ENCODE data around the gene NFATC1. TPM values are rescaled to one million over a fixed set of nuclear protein-coding genes. Genes with fewer than 3 reads are reported as not detected.

The NFATC1 gene
- total and polyA plus RNA-seq, 7 experiments from 2014 or later, result 27.1 to 87.2 (median 53.4) TPM

DNA sequence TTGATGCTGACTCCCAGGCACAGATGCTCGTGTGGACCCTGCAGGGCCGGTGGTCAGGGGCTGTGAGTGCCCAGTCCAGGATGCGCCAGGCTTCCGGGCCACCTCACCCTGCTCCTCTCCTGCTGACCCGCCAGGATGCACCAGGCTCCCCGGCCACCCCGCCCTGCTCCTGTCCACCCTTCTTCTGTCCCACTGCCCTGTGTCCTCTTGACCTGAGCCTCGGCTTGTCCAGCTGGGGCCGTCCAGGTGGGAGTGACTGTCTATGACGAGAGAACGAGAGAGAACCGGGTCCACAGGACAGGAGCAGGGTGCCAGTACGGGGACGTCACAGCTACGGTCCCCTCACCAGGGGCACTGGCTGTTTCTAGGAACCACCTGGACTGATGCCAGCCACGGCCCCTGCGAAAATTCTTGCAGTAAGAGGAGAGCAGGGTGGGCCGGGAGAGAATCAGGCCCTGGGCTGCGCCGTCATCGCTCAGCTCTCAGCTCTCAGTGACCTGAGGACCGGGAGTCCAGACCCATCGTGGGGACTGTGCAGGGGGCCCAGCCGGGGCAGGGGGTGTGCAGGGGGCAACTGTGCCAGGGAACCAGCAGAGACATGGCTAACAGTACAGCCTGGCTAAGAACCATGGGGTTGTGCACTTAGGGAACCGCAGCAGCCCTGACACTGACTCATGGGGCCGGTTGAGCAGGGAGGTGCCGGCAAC is 12.9 kb upstream of the NFATC1 start:
- H3K4me1 Mint-ChIP-seq, result peaks cover 4 to 19% (median 13%) of the 10 kb centered on the region in 7 donors
- intact Hi-C loops (cut with micrococcal nuclease), result no loop called here
- peaks cover 6 to 7% of the 10 kb centered on the region in 2 donors for H3K4me1 ChIP-seq (ENCODE audit: control insufficient read depth in 2 of 2, insufficient read depth in 2 of 2, low read length in 2 of 2)
- H3K4me3 ChIP-seq (ENCODE audit: low read length), result no peak overlapping the region
- peaks cover 0 to 9% (median 1%) of the 10 kb centered on the region in 5 donors for H3K36me3 Mint-ChIP-seq
- peaks cover 0 to 7% (median 0%) of the 10 kb centered on the region in 5 donors for H3K27me3 Mint-ChIP-seq
- DNase-seq, result no peak
- H3K27ac ChIP-seq (ENCODE audit: low read depth, low read length), result no peak overlapping the region
- H3K36me3 ChIP-seq (ENCODE audit: control insufficient read depth in 2 of 3, insufficient read depth in 3 of 3, low read length in 3 of 3), result peaks cover 0 to 10% (median 0%) of the 10 kb centered on the region in 3 experiments
- no peak overlapping the region for H3K4me3 Mint-ChIP-seq
- no peak overlapping the region for H3K27ac Mint-ChIP-seq
- POLR2A ChIA-PET, result no interaction called here
- no peak for ATAC-seq
- no peaks in the 10 kb centered on the region for H3K9me3 ChIP-seq (ENCODE audit: control insufficient read depth in 2 of 3, low read length in 3 of 3)
- CTCF ChIA-PET, result interaction anchor here (1.0 to 5.6 kb wide), 5 partner anchors 20 to 262 kb away, joined by 3 to 60 read pairs (median 5); no protein-coding TSS in a partner anchor
- H3K9me3 Mint-ChIP-seq, result peaks cover 0 to 1% (median 0%) of the 10 kb centered on the region in 11 donors
- H3K27me3 ChIP-seq (ENCODE audit: control insufficient read depth in 2 of 2, insufficient read depth in 2 of 2, low read length in 2 of 2), result no peaks in the 10 kb centered on the region

DNA sequence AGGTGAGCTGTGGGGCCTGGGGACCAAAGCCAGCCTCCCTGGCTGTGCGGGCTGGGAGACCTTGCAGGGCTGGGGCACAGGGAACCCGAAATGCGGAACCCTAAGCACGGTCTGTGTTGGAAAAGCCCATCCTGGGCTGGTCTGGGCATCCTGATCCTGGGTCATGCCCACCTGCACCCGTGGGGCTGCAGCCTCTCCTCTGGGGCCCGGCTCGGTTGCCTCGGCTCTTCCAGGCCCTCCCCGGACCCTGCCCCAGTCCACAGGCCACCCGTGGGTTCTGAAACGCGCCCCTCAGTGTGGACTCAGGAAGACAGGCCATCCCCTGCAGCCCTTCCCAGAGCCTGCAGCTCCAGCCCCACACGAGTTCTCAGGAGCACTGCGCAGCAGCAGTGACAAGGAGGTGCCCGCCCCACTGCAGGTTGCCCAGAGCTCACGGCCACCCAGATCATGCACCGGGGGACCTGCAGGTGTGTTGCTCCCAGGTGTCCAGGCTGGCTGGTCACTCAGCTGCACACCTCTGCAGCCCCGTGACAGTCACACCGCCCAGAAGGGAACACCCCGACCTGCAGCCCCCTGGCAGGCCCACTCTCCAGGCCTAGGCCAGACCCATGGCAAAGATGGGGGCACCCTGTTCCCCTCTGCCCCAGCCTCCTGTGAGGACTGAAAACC is 12.2 kb upstream of the NFATC1 start:
- ATAC-seq (no peak), DNase-seq (no peak)
- H3K4me3 Mint-ChIP-seq, result no peak overlapping the region
- H3K27me3 ChIP-seq (ENCODE audit: control insufficient read depth in 2 of 2, insufficient read depth in 2 of 2, low read length in 2 of 2), result no peaks in the 10 kb centered on the region
- H3K4me3 ChIP-seq (ENCODE audit: low read length), result no peak overlapping the region
- H3K9me3 ChIP-seq (ENCODE audit: control insufficient read depth in 2 of 3, low read length in 3 of 3), result no peaks in the 10 kb centered on the region
- H3K27me3 Mint-ChIP-seq, result peaks cover 0 to 9% (median 0%) of the 10 kb centered on the region in 5 donors
- ChIA-PET POLR2A (no interaction called here), CTCF (interaction anchor here (1.3 to 1.5 kb wide), 2 partner anchors 140 to 146 kb away, joined by 4 to 5 read pairs; no protein-coding TSS in a partner anchor)
- H3K27ac Mint-ChIP-seq, result peak overlapping the region in 1 of 9 donors; percentile 41
- H3K27ac ChIP-seq (ENCODE audit: low read depth, low read length), result no peak overlapping the region
- H3K9me3 Mint-ChIP-seq, result peaks cover 0 to 1% (median 0%) of the 10 kb centered on the region in 11 donors
- H3K36me3 Mint-ChIP-seq, result peaks cover 0 to 3% (median 0%) of the 10 kb centered on the region in 5 donors
- intact Hi-C loops (cut with micrococcal nuclease), result no loop called here
- peaks cover 6 to 26% (median 19%) of the 10 kb centered on the region in 7 donors for H3K4me1 Mint-ChIP-seq
- peaks cover 0 to 5% (median 0%) of the 10 kb centered on the region in 3 experiments for H3K36me3 ChIP-seq (ENCODE audit: control insufficient read depth in 2 of 3, insufficient read depth in 3 of 3, low read length in 3 of 3)
- H3K4me1 ChIP-seq (ENCODE audit: control insufficient read depth in 2 of 2, insufficient read depth in 2 of 2, low read length in 2 of 2), result peaks cover 7 to 12% of the 10 kb centered on the region in 2 donors

DNA sequence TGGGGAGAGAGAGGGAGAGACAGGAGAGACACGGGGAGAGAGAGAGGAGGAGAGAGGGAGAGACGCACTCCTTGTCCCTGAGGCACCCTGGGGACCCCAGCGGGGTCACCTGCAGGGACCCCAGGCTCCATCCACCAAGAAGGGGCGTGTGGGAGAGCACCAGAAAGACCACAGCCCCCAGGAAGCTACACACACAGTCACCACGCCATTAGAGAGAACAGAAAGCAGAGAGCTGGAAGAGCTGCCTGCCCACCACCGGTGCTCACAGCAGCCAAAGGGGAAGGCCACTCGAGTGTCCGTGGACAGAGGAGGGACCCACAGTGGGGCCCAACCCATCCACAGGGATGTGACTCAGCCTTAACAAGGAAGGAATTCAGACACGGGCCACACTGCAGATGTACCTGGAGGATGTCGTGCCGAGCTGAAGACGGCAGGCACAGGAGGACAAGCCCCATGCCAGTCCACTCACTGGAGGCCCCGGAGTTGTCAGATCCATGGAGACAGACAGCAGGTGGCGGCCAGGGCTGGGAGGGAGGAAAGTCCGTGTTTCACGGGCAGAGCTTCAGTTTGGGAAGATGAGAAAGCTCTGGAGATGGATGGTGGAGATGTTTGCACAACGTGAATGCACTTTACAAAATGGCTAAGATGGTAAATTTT is 11.5 kb upstream of the NFATC1 start:
- POLR2A ChIA-PET, result no interaction called here
- Histone ChIP-seq H3K27ac (ENCODE audit: low read depth, low read length) (no peak overlapping the region), H3K4me1 (ENCODE audit: control insufficient read depth in 2 of 2, insufficient read depth in 2 of 2, low read length in 2 of 2) (peaks cover 2 to 10% of the 10 kb centered on the region in 2 donors), H3K9me3 (ENCODE audit: control insufficient read depth in 2 of 3, low read length in 3 of 3) (no peaks in the 10 kb centered on the region), H3K27me3 (ENCODE audit: control insufficient read depth in 2 of 2, insufficient read depth in 2 of 2, low read length in 2 of 2) (no peaks in the 10 kb centered on the region), H3K36me3 (ENCODE audit: control insufficient read depth in 2 of 3, insufficient read depth in 3 of 3, low read length in 3 of 3) (peaks cover 0 to 5% (median 0%) of the 10 kb centered on the region in 3 experiments), H3K4me3 (ENCODE audit: low read length) (no peak overlapping the region)
- intact Hi-C loops (cut with micrococcal nuclease), result no loop called here
- H3K36me3 Mint-ChIP-seq, result no peaks in the 10 kb centered on the region
- H3K4me3 Mint-ChIP-seq, result peak overlapping the region in 1 of 10 donors; percentile 36
- H3K9me3 Mint-ChIP-seq, result peaks cover 0 to 1% (median 0%) of the 10 kb centered on the region in 11 donors
- no peak for ATAC-seq
- peaks cover 0 to 15% (median 0%) of the 10 kb centered on the region in 5 donors for H3K27me3 Mint-ChIP-seq
- CTCF ChIA-PET, result interaction anchor here (1.3 to 1.5 kb wide), 2 partner anchors 139 to 145 kb away, joined by 4 to 5 read pairs; no protein-coding TSS in a partner anchor
- peak overlapping the region in 2 of 9 donors; percentile 67 to 88 for H3K27ac Mint-ChIP-seq
- H3K4me1 Mint-ChIP-seq, result peaks cover 2 to 28% (median 16%) of the 10 kb centered on the region in 7 donors
- DNase-seq, result no peak

DNA sequence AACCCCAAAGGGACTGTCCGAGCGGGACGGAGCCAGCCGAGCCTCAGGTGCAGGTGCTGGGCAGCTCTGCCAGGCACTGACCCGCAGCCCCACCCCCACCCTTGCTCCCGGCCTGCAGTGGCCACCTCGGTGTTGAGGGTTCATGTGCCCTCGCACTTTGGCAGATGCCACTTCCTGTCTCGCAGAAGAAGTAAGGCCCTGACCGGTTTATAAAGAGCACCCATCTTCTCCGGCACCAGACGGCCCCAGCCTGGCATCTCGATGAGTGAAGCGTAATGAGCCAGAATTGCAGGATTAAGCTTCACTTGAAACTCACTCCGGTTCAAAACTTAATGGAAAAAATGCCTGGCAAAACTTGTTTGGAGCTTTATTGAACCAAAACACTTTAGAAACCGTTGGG is 10.9 kb upstream of the NFATC1 start:
- Mint-ChIP-seq H3K4me3 (no peak overlapping the region), H3K36me3 (no peaks in the 10 kb centered on the region), H3K4me1 (peaks cover 2 to 27% (median 13%) of the 10 kb centered on the region in 7 donors), H3K27ac (no peak overlapping the region), H3K9me3 (peaks cover 0 to 1% (median 0%) of the 10 kb centered on the region in 11 donors), H3K27me3 (peaks cover 0 to 20% (median 0%) of the 10 kb centered on the region in 5 donors)
- ChIA-PET CTCF (interaction anchor here (1.3 kb wide), 1 partner anchor 145 kb away, joined by 5 read pairs; no protein-coding TSS in a partner anchor), POLR2A (interaction anchor here (0.7 kb wide), 1 partner anchor 76 kb away, joined by 3 read pairs; no protein-coding TSS in a partner anchor)
- no peak overlapping the region for H3K4me3 ChIP-seq (ENCODE audit: low read length)
- no peaks in the 10 kb centered on the region for H3K27me3 ChIP-seq (ENCODE audit: control insufficient read depth in 2 of 2, insufficient read depth in 2 of 2, low read length in 2 of 2)
- H3K9me3 ChIP-seq (ENCODE audit: control insufficient read depth in 2 of 3, low read length in 3 of 3), result no peaks in the 10 kb centered on the region
- peaks cover 0 to 2% (median 0%) of the 10 kb centered on the region in 3 experiments for H3K36me3 ChIP-seq (ENCODE audit: control insufficient read depth in 2 of 3, insufficient read depth in 3 of 3, low read length in 3 of 3)
- intact Hi-C loops (cut with micrococcal nuclease), result no loop called here
- DNase-seq, result no peak
- ATAC-seq, result no peak
- H3K4me1 ChIP-seq (ENCODE audit: control insufficient read depth in 2 of 2, insufficient read depth in 2 of 2, low read length in 2 of 2), result peaks cover 0 to 7% of the 10 kb centered on the region in 2 donors
- no peak overlapping the region for H3K27ac ChIP-seq (ENCODE audit: low read depth, low read length)

DNA sequence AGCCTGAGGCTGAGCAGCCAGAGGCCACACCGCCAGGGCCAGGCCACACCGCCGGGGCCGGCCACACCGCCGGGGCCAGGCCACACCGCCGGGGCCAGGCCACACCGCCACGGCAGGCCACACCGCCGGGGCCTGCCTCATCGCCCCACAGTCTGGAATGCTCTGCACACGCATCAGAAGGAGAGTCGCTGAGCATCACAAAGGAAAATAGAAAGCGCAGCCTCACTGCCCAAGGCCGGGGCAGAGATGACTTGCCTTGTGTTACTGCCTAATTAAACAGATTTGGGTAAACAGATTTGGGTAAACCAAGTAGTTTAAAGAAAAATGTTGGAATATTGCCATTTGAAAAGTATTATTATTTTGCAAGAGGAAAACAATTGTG is 10.4 kb upstream of the NFATC1 start:
- Histone ChIP-seq H3K27me3 (ENCODE audit: control insufficient read depth in 2 of 2, insufficient read depth in 2 of 2, low read length in 2 of 2) (no peaks in the 10 kb centered on the region), H3K36me3 (ENCODE audit: control insufficient read depth in 2 of 3, insufficient read depth in 3 of 3, low read length in 3 of 3) (no peaks in the 10 kb centered on the region), H3K27ac (ENCODE audit: low read depth, low read length) (no peak overlapping the region), H3K9me3 (ENCODE audit: control insufficient read depth in 2 of 3, low read length in 3 of 3) (no peaks in the 10 kb centered on the region), H3K4me1 (ENCODE audit: control insufficient read depth in 2 of 2, insufficient read depth in 2 of 2, low read length in 2 of 2) (peaks cover 0 to 7% of the 10 kb centered on the region in 2 donors), H3K4me3 (ENCODE audit: low read length) (no peak overlapping the region)
- Mint-ChIP-seq H3K27me3 (peaks cover 0 to 22% (median 0%) of the 10 kb centered on the region in 5 donors), H3K27ac (no peak overlapping the region), H3K4me1 (peaks cover 2 to 30% (median 15%) of the 10 kb centered on the region in 7 donors), H3K4me3 (no peak overlapping the region), H3K36me3 (no peaks in the 10 kb centered on the region), H3K9me3 (peaks cover 0 to 1% (median 0%) of the 10 kb centered on the region in 11 donors)
- no peak for ATAC-seq
- ChIA-PET CTCF (no interaction called here), POLR2A (interaction anchor here (0.7 kb wide), 1 partner anchor 76 kb away, joined by 3 read pairs; no protein-coding TSS in a partner anchor)
- intact Hi-C loops (cut with micrococcal nuclease), result no loop called here
- no peak for DNase-seq

DNA sequence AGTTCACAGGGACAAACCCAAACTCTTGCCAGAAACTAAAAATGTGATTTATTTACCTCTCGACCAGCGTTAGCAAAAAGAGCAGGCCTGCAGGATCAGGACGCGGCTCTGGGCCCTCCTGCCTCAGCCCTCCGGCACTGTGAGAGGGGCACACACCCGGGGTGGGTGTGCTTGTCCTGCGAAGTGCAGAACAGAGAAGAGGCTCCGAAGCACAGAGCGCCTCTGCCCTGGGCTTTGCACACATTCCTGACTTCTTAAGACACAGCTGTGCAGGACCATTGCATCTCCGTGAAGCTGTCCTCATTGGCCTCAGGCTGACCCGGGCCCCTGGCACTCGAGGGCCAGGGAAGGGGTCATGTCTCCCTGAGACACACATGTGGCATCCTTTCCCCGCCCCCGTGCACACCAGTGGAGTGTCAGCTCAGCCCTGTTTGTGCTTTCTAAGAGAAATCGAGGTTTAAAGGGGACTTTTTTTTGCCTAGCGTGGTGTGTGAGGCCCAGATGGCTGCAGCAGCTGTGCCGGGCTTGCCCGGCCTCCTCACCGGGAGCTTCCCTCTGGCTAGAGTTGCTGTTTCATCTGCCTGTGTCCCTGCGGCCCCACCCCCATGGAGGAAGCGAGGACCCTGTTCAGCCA is 9.9 kb upstream of the NFATC1 start:
- Mint-ChIP-seq H3K27me3 (peaks cover 0 to 26% (median 0%) of the 10 kb centered on the region in 5 donors), H3K9me3 (peaks cover 0 to 1% (median 0%) of the 10 kb centered on the region in 11 donors), H3K36me3 (no peaks in the 10 kb centered on the region), H3K27ac (peak overlapping the region in 1 of 9 donors; percentile 9), H3K4me1 (peaks cover 3 to 34% (median 20%) of the 10 kb centered on the region in 7 donors), H3K4me3 (no peak overlapping the region)
- intact Hi-C loops (cut with micrococcal nuclease), result no loop called here
- no peak for DNase-seq
- H3K27me3 ChIP-seq (ENCODE audit: control insufficient read depth in 2 of 2, insufficient read depth in 2 of 2, low read length in 2 of 2), result no peaks in the 10 kb centered on the region
- H3K4me3 ChIP-seq (ENCODE audit: low read length), result no peak overlapping the region
- H3K9me3 ChIP-seq (ENCODE audit: control insufficient read depth in 2 of 3, low read length in 3 of 3), result no peaks in the 10 kb centered on the region
- ChIA-PET POLR2A (no interaction called here), CTCF (no interaction called here)
- H3K27ac ChIP-seq (ENCODE audit: low read depth, low read length), result no peak overlapping the region
- H3K36me3 ChIP-seq (ENCODE audit: control insufficient read depth in 2 of 3, insufficient read depth in 3 of 3, low read length in 3 of 3), result no peaks in the 10 kb centered on the region
- H3K4me1 ChIP-seq (ENCODE audit: control insufficient read depth in 2 of 2, insufficient read depth in 2 of 2, low read length in 2 of 2), result peaks cover 0 to 7% of the 10 kb centered on the region in 2 donors
- ATAC-seq, result no peak
